Stimulated activated memory B cell treated with anti-CD40 and anti-IgM and Interleukin-4, amounts not matched to agents 10 μg/mL and 1 μg/mL and 100 μg/mL, for 72 hours (primary cell): ENCODE measurements around the gene FBRSL1.

ENCODE experiments used
- ATAC-seq: fragments of 150-1000 bp; cut with Tn5 transposase; 2 replicates; pipeline ENCODE4 v1.10.0; 2021
- H3K27ac Mint-ChIP-seq: one replicate; pipeline ENCODE4 v1.8.0; 2022; ENCODE audit warnings: mild to moderate bottlenecking, mixed read lengths
- H3K27me3 Mint-ChIP-seq: one replicate; pipeline ENCODE4 v1.8.0; 2022; ENCODE audit warnings: mixed read lengths
- H3K36me3 Mint-ChIP-seq: one replicate; pipeline ENCODE4 v1.8.0; 2022; ENCODE audit warnings: mixed read lengths
- H3K4me1 Mint-ChIP-seq: one replicate; pipeline ENCODE4 v1.8.0; 2022; ENCODE audit warnings: mixed read lengths
- H3K4me3 Mint-ChIP-seq: one replicate; pipeline ENCODE4 v1.8.0; 2022; ENCODE audit warnings: mild to moderate bottlenecking, moderate library complexity, mixed read lengths
- H3K9me3 Mint-ChIP-seq: one replicate; pipeline ENCODE4 v1.8.0; 2022; ENCODE audit warnings: mixed read lengths

Gene FBRSL1

DNA sequence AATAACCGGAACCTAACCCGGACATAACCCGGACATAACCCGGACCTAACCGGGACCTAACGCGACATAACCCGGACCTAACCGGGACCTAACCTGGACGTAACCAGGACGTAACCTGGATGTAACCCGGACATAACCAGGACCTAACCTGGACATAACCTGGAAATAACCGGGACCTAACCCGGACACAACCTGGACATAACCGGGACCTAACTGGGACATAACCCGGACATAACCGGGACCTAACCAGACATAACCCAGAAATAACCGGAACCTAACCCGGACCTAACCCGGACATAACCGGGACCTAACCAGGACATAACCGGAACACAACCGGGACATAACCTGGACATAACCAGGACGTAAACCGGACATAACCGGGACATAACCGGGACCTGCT is 6.7 kb upstream of the FBRSL1 start:
- no peak overlapping the region for H3K27ac Mint-ChIP-seq
- H3K9me3 Mint-ChIP-seq = no peaks in the 10 kb centered on the region
- no peak for ATAC-seq
- no peaks in the 10 kb centered on the region for H3K27me3 Mint-ChIP-seq
- H3K4me3 Mint-ChIP-seq = no peak overlapping the region
- no peaks in the 10 kb centered on the region for H3K36me3 Mint-ChIP-seq
- peaks cover 68% of the 10 kb centered on the region for H3K4me1 Mint-ChIP-seq

DNA sequence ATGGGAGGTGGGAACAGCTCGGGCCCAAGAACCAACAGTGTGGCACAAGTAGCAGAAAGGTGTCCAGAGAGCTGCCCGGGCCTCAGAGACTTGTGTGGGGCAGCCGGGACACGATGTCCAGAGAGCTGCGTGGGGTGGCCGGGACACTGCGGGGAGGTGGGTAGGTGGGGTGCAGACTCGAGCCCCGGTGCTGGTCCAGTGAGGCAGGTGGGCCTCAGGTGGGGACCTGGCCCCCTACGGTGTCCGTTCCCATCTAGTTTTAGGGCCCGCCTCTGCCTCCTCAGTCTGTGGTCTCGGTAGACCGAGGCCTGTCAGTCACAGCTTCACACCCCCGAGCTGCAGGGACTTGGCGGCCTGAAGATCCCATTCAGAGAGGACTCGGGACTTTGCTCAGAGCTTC is 6.3 kb upstream of the FBRSL1 start:
- ATAC-seq = no peak
- H3K4me3 Mint-ChIP-seq = no peak overlapping the region
- H3K36me3 Mint-ChIP-seq = no peaks in the 10 kb centered on the region
- H3K9me3 Mint-ChIP-seq = no peaks in the 10 kb centered on the region
- H3K4me1 Mint-ChIP-seq = peaks cover 68% of the 10 kb centered on the region
- no peak overlapping the region for H3K27ac Mint-ChIP-seq
- H3K27me3 Mint-ChIP-seq = no peaks in the 10 kb centered on the region

DNA sequence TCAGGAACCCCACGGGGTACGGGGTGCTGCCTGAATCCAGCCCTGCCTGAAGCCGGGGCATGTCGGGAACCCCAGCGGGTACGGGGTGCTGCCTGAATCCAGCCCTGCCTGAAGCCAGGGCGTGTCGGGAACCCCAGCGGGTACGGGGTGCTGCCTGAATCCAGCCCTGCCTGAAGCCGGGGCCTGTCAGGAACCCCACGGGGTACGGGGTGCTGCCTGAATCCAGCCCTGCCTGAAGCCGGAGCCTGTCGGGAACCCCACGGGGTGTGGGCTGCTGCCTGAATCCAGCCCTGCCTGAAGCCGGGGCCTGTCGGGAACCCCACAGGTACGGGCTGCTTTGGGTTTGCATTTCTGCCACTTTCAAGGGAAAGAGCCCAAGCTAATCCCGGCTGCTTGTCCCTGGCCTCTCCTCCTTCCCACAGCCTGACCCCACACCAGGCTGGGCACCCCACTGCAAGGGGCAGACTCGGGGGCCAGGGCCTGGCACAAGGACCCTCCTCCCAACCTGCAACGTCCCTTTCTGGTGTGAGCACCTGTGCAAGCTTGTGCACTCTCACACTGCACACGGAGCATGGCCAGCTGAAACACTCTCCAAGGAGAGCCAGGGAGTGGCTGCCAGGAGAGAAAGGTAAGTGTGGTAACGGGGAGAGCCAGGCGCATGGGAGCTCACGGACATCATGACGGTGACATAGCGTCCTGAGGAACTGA is 5.6 kb upstream of the FBRSL1 start:
- Mint-ChIP-seq H3K4me3 (no peak overlapping the region), H3K27ac (no peak overlapping the region), H3K36me3 (no peaks in the 10 kb centered on the region), H3K4me1 (peaks cover 67% of the 10 kb centered on the region), H3K9me3 (no peaks in the 10 kb centered on the region), H3K27me3 (no peaks in the 10 kb centered on the region)
- ATAC-seq = no peak

DNA sequence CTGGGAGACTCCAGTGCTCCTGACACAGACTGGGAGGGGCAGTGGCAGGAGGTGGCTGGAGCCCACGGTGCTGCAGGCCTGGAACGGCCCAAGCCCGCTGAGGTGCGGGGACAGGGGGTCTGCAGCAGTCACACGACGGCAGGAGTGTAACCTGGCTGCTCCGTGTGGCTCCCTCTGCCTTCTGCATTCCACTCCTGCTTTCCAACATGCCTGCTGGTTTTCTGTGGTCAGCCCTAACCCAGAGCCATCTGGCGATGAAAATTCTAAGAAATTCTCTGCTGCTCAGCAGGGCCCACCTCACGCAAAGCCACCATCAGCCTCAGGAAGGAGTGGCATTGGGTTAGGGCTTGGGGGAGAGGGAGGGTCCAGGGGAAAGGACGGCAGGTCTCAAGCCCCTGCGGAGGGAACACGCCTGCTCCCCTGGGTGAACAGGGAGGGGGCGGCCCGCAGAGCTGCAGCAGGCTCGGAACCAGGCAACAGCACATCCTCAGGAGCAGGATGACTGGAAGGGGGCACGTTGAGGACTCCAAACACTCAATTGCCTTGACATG is 5.0 kb upstream of the FBRSL1 start:
- no peak overlapping the region for H3K27ac Mint-ChIP-seq
- no peaks in the 10 kb centered on the region for H3K36me3 Mint-ChIP-seq
- ATAC-seq = no peak
- H3K4me3 Mint-ChIP-seq = no peak overlapping the region
- peaks cover 61% of the 10 kb centered on the region for H3K4me1 Mint-ChIP-seq
- no peaks in the 10 kb centered on the region for H3K9me3 Mint-ChIP-seq
- H3K27me3 Mint-ChIP-seq = no peaks in the 10 kb centered on the region

DNA sequence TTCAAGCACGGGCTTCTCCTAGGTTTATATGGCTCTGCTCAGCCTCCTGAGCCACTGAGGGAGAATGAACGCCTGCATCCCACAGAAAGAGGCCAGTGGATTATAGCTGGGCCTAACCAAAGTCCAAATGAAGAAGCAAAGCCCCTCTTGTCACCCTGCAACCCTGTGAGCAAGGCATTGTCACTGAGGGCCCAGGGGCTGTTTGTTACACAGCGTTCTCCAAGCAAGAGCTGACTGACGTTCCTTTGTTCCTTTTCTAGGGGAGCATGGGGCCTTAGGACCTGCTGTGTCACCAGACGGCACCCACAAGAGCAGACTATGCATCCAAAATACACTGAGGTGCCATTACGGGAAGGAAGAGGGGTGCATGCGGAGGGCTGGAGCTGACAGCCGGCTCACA is 4.3 kb upstream of the FBRSL1 start:
- peak overlapping the region; percentile 66 for H3K27ac Mint-ChIP-seq
- H3K4me1 Mint-ChIP-seq = peaks cover 61% of the 10 kb centered on the region
- H3K4me3 Mint-ChIP-seq = no peak overlapping the region
- no peaks in the 10 kb centered on the region for H3K27me3 Mint-ChIP-seq
- H3K9me3 Mint-ChIP-seq = no peaks in the 10 kb centered on the region
- no peaks in the 10 kb centered on the region for H3K36me3 Mint-ChIP-seq
- ATAC-seq = no peak

DNA sequence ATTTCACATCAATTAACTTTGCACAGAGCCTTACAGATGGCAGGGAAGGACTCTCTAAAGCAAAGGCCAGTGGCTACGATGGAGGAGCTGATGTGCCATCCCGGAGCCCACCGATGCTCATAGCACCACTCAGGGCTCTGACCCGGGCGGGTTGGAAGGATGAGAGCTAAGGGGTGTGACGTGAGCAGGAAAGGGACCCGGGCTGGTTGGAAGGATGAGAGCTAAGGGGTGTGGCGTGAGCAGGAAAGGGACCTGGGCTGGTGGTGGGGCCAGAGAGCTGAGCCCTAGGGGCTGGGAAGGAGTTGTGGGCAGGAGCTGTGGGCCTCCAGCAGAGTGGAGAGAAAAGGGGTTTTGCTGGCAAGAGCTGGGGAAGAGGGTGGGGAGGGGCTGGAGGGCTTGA is 3.8 kb upstream of the FBRSL1 start:
- H3K9me3 Mint-ChIP-seq = no peaks in the 10 kb centered on the region
- no peak overlapping the region for H3K4me3 Mint-ChIP-seq
- no peaks in the 10 kb centered on the region for H3K36me3 Mint-ChIP-seq
- no peak for ATAC-seq
- H3K27me3 Mint-ChIP-seq = no peaks in the 10 kb centered on the region
- H3K4me1 Mint-ChIP-seq = peaks cover 58% of the 10 kb centered on the region
- H3K27ac Mint-ChIP-seq = peak overlapping the region; percentile 66

DNA sequence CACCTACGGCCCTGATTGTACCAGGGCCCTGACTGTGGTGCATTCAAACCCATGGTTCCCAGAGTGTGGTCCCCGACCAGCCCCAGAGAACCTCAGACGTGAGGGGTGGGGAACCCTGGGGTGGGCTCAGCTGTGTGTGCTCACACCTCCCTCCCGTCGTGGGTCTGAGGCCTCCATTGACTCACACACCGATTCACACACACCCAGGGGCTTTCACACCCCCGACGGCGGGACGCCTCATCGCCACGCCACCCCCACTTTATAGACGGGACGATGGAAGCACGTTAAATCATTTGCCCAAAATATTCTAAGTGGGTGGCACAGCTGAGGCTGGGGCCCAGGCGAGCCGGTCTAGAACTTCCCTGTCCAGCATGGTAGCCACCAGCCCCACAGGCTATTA is 3.4 kb upstream of the FBRSL1 start:
- H3K9me3 Mint-ChIP-seq = no peaks in the 10 kb centered on the region
- ATAC-seq = no peak
- H3K4me1 Mint-ChIP-seq = peaks cover 58% of the 10 kb centered on the region
- H3K36me3 Mint-ChIP-seq = no peaks in the 10 kb centered on the region
- H3K27ac Mint-ChIP-seq = peak overlapping the region; percentile 90
- no peak overlapping the region for H3K4me3 Mint-ChIP-seq
- H3K27me3 Mint-ChIP-seq = no peaks in the 10 kb centered on the region

DNA sequence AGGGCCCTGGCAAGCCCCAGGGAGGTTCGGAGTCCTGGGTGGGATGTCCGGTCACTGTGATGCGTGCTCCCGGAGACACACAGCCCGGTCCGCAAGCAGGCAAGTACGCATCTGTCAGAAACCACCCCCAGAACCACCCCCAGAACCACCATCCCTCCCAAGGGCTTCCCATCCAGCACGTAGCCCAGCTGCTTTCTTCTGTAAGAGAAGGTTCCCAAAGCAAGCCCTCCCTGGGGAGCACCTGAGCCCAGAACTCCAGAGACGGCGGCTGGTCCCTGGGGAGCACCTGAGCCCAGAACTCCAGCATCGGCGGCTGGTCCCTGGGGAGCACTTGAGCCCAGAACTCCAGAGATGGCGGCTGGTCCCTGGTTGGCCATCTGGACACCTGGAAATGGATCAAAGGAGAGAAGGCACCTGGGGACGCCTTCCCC is 2.6 kb upstream of the FBRSL1 start:
- Mint-ChIP-seq H3K27me3 (no peaks in the 10 kb centered on the region), H3K27ac (peak overlapping the region; percentile 90), H3K9me3 (no peaks in the 10 kb centered on the region), H3K36me3 (peaks cover 5% of the 10 kb centered on the region), H3K4me3 (peak overlapping the region; percentile 78), H3K4me1 (peaks cover 58% of the 10 kb centered on the region)
- ATAC-seq = no peak

DNA sequence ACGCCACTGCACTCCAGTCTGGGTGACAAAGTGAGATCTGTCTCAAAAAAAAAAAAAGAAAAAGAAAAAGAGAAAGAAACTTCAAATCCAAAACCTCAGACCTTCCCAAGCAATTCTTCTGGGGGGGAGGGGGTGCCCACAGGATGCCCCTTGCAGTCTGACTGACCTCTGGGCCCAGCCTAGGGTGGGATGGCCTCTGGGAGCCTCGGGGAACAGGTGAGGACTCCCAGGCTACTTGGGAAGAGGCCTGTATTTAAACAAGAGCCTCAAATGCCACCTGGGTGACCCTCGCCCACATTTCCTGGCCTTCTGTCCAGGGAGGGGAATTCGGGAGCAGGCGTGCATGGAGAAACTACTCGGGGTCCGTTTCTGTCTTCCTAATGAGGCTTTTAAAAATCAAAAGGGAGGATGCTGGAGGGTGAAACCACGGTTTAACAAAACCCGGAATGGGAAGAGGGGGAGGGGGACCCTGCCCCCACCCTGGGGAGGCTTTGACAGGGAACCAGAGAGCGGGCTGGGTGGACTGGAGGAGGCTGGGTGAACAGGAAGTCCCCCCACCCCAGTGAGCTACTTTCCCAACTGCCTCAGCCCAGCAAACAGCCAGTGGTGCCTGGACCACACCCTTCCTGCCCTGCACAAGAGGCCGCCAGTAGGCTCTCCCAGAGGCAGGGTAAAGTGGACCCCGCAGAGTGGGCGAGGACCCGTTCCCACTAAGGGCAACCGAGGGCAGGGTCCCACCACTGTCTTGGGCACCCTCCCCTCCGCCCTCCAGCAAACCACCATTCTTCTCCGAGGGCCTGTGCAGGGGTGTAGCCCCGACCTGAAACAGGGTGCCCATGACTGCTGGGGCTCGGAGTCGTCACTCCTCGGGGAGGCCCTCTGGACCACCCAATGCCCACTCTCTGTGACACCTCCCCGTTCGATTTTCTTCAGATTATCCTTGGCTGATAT is 1.5 kb upstream of the FBRSL1 start:
- H3K4me1 Mint-ChIP-seq = peaks cover 61% of the 10 kb centered on the region
- H3K36me3 Mint-ChIP-seq = peaks cover 13% of the 10 kb centered on the region
- peak; percentile 3 for ATAC-seq
- H3K27ac Mint-ChIP-seq = peak overlapping the region; percentile 90
- H3K4me3 Mint-ChIP-seq = peak overlapping the region; percentile 78
- no peaks in the 10 kb centered on the region for H3K27me3 Mint-ChIP-seq
- no peaks in the 10 kb centered on the region for H3K9me3 Mint-ChIP-seq

DNA sequence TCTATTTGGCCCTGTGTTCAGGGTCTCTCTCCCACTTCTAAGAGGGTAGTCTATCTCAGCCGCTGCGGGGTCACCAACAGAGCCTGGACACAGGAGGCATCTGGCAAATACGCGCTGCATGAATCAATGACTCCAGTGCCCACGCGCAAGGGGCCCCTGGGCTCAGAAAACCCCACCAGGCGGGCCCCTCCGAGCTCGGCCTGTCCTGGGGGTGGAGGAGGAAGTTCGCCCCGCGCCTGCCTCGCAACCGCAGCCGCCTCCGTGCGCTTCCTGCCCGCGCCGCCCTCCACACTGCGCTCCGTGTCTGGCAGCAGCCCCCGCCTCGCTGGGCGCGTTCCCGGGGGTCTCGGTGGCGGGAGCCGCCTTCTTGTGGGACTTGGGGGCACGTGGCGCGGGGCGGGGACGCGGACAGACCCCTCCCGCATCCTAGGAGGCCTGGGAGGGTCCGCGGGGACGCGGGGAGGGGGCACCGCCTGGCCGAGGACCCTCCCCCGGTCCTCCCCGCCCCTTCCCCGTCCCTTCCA is 811 bp upstream of the FBRSL1 start:
- H3K9me3 Mint-ChIP-seq = no peaks in the 10 kb centered on the region
- peaks cover 68% of the 10 kb centered on the region for H3K4me1 Mint-ChIP-seq
- H3K4me3 Mint-ChIP-seq = peak overlapping the region; percentile 78
- H3K27ac Mint-ChIP-seq = peak overlapping the region; percentile 90
- peaks cover 17% of the 10 kb centered on the region for H3K36me3 Mint-ChIP-seq
- no peaks in the 10 kb centered on the region for H3K27me3 Mint-ChIP-seq
- ATAC-seq = peak; percentile 56

DNA sequence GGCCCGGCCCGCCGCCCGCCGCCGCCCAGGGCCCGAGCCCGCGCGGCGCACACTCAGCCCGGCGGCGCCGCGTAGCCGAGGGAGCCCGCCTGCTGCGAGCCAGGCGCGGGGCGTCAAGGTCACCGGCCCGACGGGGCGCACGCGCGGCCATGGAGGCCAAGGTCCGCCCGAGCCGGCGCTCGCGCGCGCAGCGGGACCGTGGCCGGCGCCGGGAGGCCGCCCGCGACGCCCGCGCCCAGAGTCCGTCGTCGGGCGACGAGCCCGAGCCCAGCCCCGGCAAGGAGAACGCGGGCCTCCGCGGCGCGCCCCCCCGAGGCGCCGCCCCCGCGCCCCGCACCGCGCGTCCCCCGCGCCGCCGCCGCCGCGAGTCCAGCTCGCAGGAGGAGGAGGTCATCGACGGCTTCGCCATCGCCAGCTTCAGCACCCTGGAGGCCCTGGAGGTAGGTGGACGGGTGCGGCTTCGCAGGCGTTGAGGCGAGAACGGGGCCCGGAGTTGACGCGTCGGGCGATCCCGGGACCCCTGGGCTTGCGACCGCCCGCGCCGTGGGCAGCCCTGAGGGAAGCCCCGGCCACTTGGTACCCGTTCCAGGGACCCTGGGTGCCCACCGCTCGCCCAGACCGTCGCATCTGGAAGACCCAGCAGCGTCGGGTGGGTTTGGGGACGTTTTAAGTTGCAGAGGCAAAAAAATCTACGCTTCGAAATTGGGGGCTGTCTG is 629 bp downstream of the FBRSL1 start:
- ATAC-seq = no peak
- Mint-ChIP-seq H3K4me1 (peaks cover 80% of the 10 kb centered on the region), H3K9me3 (no peaks in the 10 kb centered on the region), H3K36me3 (peaks cover 22% of the 10 kb centered on the region), H3K27ac (peak overlapping the region; percentile 83), H3K4me3 (peak overlapping the region; percentile 83), H3K27me3 (no peaks in the 10 kb centered on the region)

DNA sequence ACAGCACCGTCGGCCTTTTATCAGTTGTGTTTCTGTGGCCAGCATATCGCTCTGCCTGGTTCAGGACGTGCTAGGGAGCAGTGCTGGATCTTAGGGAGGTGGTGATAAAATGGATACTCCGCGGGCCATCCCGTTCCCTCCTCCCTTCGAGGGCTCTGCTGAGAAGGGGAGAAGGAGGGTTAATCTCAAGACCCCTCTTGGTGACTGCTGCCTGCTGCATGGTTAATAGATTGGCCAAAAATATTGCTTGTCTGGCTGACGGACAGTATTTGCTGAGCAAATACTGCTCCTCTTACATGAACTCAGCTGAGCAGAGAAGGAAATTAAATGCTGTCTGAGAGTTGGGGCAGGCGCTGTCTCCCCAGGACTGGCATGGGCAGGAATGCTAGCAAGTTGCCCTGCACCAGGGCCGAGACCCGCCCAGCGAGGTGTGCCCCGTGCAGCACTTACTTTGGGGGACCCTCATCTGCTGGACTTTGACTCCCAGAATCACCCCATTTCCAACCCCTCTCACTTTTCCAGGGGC is 1.2 kb downstream of the FBRSL1 start:
- Mint-ChIP-seq H3K9me3 (no peaks in the 10 kb centered on the region), H3K36me3 (peaks cover 22% of the 10 kb centered on the region), H3K4me1 (peaks cover 76% of the 10 kb centered on the region), H3K27me3 (no peaks in the 10 kb centered on the region), H3K27ac (peak overlapping the region; percentile 83), H3K4me3 (peak overlapping the region; percentile 83)
- ATAC-seq = no peak

DNA sequence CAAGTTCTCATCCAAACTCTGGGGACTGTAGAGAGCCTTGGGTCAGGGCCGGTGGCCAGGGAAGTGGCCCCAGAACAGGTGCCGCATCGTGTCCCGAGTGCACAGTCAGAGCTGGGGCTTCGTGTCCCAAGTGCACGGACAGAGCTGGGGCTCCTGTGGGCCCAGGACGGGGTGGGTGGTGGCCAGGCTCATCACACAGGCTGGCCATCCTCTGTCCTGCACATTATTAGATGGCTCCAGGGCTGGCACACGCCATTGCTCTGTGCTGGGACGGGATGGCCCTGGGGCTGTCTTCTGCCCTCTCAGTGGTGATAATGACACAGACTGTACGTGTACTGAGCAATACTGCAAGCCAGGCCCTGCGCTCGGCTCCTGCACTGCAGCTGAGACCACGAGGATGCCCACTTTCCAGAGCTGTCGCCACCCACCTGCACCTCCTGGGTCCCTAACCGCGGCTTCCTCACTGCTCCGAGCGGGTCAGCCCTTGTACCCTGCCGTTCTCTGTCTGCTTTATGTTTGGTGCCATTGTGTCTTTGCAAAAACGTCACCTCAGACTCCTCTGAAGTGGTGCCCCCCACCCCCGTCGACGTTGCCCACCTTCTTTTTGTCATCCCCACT is 1.9 kb downstream of the FBRSL1 start:
- no peak for ATAC-seq
- Mint-ChIP-seq H3K9me3 (no peaks in the 10 kb centered on the region), H3K4me1 (peaks cover 78% of the 10 kb centered on the region), H3K27me3 (no peaks in the 10 kb centered on the region), H3K4me3 (peak overlapping the region; percentile 83), H3K36me3 (peaks cover 22% of the 10 kb centered on the region), H3K27ac (peak overlapping the region; percentile 83)

DNA sequence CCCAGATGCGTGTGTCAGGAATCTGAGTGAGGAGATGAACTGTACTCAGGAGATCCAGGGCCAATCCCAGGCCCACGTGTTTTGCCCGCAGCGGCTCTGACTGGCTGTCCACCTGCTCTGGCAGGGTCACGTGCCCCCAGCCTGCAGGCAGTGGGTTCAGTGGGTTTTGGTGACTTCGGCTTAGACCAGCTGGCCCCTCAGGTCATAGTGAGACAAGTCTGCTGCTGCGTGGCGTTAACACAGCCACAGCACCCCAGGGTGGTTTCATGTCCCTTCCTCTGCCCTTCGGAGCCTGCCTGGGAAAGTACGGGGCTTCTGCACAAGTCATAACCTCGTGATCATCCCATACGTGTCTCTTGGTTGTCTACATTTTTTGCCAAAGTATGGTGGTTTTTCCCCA is 2.6 kb downstream of the FBRSL1 start:
- Mint-ChIP-seq H3K27me3 (no peaks in the 10 kb centered on the region), H3K4me1 (peaks cover 78% of the 10 kb centered on the region), H3K9me3 (no peaks in the 10 kb centered on the region), H3K4me3 (peak overlapping the region; percentile 83), H3K27ac (peak overlapping the region; percentile 83), H3K36me3 (peaks cover 22% of the 10 kb centered on the region)
- peak; percentile 61 for ATAC-seq
